Activated CD8-positive, alpha-beta memory T cell treated with anti-CD3 and anti-CD28 coated beads, Interleukin-2, amount 50 U/mL, for 1 hour (primary cell): ENCODE data around the gene BAZ1B.
"Not testable (repeated sequence)": the region's sequence is repeated elsewhere in the genome, so short reads cannot be mapped to it uniquely, and the experiment has no call there.

Experiments used
- DNase-seq: peaks from one replicate; pipeline ENCODE4 v3.0.0-alpha.2; 2020; ENCODE audit errors: extremely low read depth

BAZ1B gene, protein sequence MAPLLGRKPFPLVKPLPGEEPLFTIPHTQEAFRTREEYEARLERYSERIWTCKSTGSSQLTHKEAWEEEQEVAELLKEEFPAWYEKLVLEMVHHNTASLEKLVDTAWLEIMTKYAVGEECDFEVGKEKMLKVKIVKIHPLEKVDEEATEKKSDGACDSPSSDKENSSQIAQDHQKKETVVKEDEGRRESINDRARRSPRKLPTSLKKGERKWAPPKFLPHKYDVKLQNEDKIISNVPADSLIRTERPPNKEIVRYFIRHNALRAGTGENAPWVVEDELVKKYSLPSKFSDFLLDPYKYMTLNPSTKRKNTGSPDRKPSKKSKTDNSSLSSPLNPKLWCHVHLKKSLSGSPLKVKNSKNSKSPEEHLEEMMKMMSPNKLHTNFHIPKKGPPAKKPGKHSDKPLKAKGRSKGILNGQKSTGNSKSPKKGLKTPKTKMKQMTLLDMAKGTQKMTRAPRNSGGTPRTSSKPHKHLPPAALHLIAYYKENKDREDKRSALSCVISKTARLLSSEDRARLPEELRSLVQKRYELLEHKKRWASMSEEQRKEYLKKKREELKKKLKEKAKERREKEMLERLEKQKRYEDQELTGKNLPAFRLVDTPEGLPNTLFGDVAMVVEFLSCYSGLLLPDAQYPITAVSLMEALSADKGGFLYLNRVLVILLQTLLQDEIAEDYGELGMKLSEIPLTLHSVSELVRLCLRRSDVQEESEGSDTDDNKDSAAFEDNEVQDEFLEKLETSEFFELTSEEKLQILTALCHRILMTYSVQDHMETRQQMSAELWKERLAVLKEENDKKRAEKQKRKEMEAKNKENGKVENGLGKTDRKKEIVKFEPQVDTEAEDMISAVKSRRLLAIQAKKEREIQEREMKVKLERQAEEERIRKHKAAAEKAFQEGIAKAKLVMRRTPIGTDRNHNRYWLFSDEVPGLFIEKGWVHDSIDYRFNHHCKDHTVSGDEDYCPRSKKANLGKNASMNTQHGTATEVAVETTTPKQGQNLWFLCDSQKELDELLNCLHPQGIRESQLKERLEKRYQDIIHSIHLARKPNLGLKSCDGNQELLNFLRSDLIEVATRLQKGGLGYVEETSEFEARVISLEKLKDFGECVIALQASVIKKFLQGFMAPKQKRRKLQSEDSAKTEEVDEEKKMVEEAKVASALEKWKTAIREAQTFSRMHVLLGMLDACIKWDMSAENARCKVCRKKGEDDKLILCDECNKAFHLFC (N-terminal part only)

DNA sequence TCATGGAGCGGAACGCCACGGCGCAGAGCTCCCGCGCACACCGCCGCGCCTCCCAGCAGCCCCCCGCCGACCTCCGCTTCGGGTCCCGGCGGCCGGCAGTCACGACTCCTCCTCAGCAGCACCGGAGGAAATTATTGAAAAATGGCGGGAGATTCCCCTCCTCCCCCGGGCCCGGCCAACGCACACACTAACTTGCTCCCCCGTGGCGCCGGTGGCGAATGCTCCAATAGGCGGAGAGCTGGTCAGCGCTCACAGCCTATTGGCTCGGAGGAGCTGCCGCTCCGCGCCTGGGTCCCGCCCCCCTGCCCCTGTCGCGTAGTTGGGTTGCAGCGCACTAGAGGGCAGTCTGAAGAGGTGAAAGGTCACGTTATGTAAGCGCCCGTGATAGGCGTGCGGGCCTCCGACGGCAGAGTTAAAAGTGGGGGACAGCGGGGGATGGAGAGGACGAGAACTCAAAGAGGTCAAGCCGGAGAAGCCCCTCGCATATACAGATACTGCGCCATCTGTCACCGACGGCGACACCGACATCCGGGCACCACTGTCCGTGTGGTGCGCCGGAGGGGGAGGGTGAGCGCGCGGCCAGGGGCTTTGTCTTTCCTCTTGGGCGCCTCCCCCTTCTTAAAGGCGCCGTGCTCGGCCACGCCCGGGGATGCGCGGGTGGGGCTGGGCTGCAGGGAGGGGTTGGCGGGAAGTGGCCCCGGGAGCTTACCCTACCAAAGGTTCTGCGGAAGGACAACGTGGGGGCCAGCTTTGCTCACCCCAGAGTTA, at the start of gene BAZ1B:
BAZ1B (minus strand) TSS at position 189 of the 768 bp plus-strand sequence. CDS start 360 bp downstream, outside the sequence.
- peak; percentile 89 for DNase-seq

DNA sequence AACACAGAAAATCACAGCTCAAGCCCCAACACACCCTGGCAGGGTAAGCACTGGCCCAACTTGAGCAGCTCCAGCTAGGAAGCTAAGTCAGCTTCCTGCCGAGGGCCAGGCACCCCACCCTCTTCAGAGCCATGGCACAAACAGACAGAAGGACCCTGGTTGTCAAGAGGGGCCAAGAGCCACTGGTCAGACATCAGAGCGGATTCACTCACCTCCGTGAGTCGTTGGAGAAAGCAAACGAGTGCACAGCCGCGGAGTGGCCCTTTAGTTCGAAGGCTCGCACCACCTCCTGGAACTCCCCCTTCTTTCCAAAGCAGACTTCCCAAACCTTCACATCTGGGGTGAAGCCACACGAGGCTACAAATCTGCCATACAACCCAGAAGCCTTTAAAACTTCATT, 48.9 kb upstream of the BAZ1B start:
- DNase-seq: no peak

DNA sequence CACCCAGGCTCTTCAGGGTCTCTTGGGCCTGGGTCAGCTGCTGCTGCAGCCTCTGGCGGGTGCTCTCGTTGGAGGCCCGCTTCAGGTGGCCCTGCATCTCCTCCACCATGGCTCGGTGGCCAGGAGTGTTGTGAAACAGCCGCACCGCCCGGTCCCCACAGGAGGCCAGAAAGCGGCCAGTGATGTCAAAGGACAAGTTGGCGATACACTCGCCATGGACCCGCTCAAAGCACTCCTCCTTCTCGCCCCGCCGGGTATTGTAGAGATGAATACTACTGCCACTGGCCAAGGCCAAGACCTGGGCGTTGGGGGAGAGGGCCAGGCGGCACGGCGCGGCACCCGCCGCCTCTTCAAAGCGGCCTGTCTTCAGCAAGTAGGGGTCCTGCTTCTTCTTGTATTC, 48.4 kb upstream of the BAZ1B start:
- no peak for DNase-seq

DNA sequence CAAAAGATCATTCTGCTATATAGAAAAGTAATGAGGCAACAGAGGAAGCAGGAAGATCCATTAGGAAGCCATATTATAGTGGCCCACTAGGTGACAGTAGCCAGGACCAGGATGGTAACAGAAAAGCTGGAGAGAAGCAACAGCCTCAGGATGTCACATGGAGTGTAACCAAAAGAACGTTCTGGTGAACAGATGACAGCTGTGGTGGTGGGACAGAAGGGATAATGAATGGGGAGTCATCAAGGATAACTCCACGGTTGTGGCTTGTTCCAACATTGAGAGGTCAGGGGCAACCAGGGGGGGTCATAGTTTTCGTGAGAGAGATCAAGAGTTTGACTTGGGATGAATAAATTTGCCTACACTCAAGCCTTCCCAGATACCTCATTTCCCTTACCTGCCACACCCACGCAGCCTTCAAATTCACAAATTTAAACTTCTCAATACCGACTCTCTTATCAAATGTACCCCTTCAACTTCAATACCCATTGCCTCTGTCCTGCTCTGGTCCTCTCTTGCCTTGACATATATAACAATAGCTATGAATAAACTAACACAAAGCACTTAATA, 47.0 kb upstream of the BAZ1B start:
- DNase-seq: no peak

DNA sequence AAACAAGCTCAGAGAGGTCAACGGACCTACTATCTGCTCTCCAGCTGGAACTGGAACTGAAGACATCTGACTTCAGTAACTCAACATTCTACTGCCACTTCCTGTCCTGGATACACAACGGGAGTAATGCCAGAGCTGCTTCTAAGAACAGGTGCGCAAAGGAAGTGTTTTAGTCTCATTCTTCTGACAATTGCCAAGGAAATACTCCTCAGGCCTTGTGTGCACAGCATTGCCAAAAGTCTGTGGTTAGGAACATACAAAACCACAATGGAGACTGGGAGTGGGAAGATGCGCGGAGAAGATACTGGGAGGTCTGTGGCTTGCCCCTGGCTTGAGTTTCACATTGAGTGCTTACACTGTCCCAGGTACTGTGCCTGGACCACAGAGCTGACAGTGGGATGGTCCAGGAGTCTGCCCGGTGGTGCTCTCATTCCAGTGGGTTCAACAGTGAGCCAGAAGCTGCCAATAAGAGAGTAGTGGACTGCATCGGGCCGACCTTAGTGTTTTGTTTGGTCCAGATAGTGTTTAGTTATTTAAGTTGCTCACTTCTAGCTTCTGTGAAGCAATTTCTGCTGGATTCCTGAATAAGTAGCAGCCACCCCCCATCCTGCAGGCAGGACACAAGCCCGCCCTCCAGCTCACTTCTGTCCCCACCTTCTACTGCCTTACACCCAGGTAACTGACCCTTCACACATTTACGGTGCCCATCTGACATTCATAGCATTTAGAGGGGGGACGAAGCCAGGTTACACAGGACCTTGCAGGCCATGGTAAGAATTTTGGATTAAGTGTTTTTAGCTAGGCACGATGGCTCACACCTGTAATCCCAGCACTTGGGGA, 46.0 kb upstream of the BAZ1B start:
- no peak for DNase-seq

DNA sequence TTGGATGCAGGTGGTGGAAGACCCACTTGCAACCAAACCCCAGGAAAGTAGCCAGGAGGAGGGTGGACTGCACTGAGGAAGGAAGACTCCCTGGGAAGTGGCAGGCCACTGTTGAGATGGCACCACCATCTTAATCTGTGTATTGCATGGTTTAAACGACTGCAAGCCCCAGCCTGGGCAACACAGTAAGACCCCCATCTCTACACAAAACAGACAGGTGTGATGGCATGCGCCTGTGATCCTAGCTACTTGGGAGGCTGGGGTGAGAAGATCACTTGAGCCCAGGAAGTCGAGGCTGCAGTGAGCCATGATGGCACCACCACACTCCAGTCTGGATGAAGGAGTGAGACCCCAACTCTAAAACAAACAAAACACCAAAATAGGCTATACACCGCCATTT, 45.0 kb upstream of the BAZ1B start:
- DNase-seq: no peak

DNA sequence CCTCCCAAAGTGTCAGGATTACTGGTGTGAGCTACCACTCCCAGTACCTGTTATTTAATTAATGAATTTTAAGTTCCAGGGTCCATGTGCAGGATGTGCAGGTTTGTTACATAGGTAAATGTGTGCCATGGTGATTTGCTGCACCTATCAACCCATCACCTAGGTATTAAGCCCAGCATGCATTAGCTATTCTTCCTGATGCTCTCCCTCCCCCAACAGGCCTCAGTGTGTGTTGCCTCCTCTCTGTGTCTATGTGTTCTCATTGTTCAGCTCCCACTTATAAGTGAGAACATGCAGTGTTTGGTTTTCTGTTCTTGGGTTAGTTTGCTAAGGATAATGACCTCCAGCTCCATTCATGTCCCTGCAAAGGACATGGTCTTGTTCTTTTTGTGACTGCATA, 44.3 kb upstream of the BAZ1B start:
- not testable (repeated sequence) for DNase-seq

DNA sequence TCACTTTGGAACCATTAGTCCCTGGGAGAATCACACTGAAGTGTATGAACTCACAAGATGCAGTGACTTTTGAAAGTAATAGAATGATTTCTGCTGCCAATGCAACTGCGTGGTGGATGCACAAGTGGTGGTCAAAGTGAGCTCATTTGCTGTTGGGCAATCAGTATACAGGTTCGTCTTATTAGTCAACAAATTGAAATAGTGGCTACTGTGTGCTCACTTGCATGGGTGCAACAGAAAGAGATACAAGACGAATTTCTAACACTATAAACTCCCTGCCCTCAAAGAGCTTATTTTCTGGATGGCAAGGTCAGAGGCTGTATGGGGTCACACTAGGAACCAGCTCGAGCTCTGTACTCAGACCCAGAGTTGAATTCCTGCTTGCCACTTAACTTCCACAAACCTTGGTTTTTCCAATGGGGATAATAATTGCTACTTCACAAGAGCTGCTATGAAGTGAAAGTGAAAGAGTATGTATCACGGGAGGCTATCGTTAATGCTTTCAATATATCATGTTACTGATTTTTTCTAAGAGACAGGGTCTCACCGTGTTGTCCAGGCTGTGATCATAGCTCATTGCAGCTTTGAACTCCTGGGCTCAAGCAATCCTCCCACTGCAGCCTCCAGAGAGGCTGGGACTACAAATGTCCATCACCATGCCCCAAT, 43.7 kb upstream of the BAZ1B start:
- DNase-seq: no peak

DNA sequence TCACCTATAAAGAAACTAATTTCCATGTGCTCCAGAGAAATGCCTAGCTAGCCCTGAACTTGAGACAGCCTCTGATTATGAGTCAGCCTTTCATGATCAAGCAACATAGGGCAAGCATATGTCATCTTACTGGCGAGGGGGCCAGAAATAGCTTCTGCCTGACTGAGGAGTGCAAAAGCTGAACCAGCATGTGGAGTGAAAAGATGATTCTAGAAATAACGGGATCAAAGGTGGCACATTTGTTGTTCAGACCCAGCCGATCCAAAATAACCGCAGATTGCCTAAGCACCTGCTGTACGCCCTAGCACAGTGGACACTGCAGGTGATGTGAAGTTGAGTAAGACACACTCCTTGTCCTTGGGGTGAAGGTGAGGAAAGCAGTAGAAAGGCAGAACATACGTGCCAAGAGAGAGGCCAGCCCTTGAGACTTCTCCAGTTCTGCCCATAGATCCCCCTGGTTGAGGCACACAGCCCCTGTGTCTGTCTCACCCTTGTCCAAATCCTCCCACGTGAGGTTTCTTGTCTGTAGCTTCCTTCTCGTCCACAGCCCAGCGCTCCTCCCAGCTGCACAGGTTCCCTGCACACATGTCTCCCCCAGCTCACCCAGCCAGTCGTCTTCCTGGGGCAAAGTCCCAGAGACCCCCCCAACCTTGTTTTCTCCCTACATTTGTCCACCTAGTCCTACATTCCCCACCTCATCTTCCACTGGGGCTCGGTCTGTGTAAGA, 38.2 kb upstream of the BAZ1B start:
- no peak for DNase-seq

DNA sequence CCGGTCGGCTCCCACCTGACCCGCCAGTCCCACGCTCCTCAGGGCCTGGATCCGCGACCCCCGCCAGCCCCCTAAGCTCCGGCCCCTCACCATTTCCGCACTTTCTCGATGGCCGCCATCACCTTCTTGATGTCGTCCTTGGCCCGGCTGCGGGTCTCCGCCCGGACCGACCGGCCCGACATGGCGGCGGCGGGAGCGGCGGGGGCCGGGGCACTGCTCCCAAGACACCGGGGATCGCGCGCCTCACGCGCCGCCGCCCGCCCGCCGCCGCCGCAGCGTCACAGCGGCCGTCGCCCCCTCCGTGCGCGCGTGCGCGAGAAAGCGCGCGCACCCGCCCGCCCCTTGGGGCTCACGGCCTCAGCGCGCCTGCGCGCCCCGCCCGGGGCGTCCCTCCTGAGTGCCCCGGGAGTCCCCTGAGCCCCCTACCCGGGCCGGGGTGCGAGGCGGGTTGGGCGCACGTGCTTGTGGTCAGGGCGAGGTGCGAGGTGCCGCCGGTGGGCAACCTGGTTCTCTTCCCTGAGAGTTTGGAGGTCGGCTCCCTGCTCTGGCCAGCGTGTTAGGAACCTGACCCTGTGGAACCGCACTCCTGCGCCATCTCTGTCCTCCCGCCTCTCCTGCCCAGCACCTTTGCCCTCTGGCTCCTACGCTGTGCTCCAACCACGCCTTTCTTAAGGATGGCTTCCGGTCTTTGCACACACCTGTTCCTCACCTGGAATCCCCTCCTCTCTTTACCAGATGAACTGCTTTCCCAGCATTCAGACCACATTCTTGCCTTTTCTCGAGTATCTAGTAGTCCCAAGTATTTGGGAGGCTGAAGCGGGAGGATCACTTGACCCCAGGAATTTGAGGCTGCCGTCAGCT, 35.5 kb upstream of the BAZ1B start, which contains the start of gene BCL7B:
BCL7B (minus strand) TSS at position 294 of the 861 bp plus-strand sequence; CDS start at position 182, 112 bp downstream.
- DNase-seq: no peak

DNA sequence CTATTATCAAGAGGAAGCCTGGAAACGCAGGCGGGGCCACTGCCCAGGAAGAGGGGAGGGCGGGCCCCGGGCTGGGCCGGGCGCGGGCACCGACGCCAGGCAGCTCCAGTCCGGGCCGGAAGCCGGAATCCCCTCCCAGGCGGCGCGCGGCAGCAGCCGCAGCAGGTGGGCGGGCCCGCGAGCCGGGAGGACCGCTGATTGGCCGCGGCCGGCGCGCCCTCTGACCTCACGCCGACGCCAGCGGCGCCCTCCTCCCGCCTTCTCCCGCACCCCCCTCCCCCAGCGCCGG, 35.0 kb upstream of the BAZ1B start:
- peak; percentile 54 for DNase-seq

DNA sequence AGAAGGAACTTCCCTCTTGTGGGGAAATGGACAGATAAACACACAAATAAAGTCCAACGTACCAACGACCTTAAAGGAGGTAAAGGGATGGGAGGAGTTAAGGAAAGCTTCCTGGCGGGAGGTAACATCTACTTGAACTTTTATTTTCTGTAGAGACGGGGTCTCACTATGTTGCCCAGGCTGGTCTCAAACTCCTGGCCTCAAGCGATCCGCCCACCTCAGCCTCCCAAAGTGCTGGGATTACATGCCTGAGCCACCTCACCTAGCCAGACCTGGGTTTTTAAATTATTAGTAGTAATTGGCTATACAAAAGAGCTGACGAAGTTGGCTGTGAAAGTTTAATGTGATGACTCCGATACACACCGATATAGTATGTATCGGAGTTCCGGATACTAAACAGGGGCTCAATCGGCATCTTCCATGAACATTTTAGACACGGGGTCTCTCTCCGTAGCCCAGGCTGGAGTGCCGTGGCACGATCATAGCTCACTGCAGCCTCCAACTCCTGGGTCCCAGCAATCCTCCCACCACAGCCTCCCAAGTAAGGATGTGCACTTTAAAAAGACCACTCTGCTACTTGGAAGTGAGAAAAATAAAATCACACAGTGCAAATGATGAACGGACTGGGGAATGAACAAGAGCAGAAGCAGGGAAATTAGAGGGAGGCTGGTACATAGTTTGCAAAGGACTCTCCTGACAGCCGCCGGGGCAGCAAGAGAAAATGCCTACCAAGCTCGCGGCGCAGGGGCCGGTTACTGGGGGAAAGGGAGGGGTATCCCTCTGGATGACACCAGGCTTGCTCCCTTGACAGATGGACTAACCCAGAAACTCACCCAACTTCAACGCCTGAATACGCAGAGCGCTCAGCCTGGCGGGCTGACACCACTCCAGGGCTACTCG, 34.4 kb upstream of the BAZ1B start:
- DNase-seq: no peak

DNA sequence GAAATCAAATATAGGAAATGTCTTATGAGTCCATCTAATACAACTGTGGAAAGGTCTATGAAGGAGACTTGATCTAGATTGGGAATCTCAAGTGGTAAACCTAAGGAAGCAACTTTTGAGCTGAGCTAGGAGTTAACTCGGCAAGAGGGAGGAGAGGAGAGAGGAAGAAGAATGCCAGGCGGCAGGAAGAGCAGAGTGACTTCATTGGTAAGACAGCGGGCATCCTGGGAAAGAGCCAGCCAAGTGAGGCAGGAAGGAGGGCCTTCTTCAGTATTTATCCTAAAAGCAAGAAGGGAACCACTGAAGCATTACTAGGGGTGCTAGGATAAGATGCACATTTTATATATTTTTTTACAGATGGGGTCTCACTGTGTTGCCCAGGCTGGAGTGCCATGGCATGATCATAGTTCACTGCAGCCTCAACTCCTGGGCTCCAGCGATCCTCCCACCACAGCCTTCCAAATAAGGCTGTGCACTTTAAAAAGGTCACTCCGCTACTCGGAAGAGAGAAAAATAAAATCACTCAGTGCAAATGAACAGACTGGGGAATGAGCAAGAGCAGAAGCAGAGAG, 33.4 kb upstream of the BAZ1B start:
- DNase-seq: no peak

DNA sequence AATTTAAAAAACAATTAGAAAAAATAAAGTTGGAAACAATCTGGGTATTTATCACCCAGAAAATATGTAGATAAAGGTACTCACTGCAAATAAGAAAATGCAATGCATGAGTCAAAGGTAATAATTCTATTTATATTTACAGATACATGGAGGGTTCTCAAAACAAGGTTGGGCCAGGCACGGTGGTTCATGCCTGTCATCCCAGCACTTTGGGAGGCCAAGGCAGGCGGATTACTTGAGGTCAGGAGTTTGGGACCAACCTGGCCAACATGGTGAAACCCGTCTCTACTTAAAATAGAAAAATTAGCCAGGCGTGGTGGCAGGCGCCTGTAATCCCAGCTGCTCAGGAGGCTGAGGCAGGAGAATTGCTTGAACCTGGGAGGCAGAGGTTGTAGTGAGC, 28.0 kb upstream of the BAZ1B start:
- not testable (repeated sequence) for DNase-seq

DNA sequence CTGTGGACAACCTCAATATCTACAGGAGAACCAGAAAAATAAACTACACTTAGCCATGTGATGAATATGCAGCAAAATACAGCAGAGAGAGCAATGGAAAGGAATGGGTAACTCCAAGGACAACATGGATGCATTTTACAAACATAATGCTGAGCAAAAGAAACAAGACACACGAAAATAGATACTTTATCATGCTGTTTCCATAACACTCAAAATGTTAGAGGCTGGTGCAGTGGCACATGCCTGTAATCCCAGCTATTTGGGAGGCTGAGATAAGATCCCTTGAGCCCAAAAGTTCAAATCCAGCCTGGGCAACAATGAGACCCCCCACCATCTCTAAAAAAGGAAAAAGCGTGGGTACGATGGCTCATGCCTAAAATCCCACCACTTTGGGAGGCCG, 27.1 kb upstream of the BAZ1B start:
- no peak for DNase-seq

DNA sequence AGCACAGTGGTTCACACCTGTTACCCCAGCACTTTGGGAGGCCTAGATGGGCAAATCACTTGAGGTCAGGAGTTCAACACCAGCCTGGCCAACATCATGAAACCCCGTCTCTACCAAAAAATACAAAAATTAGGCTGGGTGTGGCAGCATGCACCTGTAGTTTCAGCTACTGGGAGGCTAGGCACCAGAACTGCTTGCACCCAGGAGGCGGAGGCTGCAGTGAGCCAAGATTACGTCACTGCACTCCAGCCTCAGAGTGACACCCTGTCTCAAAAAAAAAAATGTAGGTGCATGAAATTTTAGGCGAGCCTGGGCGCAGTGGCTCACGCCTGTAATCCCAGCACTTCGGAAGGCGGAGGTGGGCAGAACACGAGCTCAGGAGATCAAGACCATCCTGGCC, 25.7 kb upstream of the BAZ1B start:
- no peak for DNase-seq

DNA sequence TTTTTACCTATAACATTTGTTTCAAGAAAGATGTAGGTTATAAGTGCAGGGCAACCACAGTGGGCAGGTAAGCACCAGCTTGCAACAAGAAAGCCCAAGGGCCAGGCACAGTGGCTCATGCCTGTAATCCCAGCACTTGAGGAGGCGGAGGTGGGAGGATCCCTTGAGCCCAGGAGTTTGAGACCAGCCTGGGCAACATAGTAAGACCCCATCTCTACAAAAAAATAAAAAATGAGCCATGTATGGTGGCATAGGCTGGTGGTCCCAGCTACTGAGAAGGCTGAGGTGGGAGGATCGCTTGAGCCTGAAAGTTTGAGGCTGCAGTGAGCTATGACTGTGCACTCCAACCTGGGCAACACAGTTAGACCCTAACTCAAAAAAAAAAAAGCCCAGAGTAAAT, 22.6 kb upstream of the BAZ1B start:
- no peak for DNase-seq
